Measurements from ENCODE around the gene GDPD4.

The GDPD4 gene

DNA sequence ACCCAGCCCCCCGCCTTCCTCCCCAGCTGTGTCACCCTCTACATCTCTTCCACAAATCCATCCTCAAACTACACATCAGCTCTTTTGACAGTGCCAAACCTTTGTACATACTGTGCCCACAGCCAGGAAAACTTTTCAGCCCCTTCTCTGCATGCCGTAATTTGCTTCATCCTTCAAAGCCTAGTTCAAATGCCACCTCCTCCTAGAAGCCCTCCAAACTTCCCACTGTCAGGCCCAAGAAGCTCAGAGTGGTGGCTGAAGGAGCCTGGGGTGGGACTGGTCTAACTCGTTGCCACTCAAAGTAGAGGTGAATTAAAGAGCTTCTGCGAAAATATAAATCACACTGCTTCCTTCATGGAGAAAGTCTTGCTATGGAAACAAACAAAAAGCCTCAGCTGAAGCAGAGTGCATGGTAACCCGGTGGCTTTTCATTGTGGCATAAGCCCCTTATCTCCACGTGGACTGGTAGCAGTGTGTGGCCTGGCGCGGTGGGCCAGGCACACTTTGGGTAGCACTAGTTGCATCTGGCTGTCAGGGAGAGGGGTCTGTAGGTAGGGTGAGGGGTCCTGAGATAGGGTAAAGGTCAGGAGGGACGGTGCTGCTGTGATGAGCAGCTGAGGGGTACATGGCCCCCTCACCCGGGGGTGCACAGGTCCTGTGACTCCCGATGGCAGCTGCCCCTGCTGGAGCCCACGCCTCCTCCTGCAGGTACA, 96.6 kb downstream of the GDPD4 start:
- no peak for DNase-seq

DNA sequence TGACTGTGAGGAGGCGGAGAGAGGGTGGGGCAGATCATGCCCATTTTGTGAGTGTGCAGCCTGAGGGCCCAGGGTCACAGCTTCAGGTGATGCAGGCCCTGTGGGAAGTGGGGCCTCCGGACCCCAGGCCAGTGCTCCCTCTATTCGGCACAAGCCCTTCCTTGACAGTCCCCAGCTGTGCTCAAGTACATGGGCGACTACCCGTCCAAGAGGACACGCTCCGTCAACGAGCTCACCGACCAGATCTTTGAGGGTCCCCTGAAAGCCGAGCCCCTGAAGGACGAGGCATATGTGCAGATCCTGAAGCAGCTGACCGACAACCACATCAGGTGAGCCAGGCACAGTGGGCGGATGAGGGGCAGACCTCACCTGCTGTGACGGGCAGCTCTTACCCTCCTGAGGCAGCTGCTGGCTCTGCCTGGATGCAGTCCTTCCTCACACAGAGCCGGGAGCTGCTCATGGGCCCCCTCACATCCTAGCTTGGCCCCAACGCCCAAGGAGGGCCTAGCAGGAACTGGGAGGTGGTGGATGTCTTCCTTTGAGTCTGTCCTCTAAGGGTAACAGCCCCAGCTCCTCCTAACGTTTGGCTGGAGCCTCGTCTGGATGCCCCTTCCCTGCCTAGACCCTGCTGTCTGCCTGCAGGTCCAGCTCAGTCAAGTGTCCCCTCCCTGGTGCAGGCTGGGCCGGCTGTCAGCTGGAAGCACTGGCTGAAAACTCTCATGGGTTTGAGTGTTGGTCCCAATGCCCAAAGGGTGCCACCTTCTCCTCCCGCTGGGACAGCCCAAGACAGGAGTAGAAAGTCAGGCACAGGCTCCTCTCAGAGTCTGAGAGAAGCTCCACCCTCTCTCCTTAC, 97.4 kb downstream of the GDPD4 start:
- DNase-seq = no peak

DNA sequence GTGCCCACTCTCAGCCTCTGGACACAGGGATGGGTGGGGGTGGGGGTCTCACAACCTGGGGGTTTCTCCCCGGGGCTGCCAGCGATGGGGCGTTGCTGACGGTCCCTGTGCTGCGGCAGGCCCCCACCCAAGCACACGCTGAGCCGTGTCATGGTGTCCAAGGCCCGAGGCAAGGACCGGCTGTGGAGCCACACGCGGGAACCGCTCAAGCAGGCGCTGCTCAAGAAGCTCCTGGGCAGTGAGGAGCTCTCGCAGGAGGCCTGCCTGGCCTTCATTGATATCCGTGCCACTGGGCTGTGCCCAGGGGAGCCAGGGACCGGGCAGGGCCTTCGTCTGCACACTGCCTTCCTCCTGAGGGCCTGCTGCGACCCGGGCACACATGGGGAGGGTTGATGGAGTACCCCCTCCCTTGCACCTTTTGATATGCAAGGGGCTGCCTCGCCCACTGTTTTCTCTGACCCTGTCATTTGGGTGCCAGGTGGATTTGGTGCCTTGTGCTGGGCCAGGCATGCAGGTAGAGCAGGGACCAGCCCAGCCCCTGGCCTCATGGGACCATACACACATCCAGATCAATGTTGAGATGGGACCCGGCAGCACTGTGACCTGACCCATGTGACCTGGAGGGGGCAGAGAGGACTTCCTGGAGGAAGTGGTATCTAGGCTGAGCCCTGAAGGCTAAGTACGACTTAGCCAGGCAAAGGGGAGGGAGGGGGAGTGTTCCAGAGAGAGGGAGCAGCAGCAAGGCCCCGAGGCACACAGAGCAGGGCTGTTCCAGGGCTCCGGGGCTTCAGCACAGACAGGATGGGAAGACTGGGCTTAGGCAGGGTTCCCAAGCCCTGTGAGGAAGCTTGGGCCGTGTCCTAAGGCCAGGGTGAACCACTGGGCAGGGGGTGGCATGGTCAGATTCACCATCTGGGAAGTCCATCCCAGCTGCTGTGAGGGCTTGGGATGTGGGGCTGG, 98.3 kb downstream of the GDPD4 start:
- DNase-seq = no peak

DNA sequence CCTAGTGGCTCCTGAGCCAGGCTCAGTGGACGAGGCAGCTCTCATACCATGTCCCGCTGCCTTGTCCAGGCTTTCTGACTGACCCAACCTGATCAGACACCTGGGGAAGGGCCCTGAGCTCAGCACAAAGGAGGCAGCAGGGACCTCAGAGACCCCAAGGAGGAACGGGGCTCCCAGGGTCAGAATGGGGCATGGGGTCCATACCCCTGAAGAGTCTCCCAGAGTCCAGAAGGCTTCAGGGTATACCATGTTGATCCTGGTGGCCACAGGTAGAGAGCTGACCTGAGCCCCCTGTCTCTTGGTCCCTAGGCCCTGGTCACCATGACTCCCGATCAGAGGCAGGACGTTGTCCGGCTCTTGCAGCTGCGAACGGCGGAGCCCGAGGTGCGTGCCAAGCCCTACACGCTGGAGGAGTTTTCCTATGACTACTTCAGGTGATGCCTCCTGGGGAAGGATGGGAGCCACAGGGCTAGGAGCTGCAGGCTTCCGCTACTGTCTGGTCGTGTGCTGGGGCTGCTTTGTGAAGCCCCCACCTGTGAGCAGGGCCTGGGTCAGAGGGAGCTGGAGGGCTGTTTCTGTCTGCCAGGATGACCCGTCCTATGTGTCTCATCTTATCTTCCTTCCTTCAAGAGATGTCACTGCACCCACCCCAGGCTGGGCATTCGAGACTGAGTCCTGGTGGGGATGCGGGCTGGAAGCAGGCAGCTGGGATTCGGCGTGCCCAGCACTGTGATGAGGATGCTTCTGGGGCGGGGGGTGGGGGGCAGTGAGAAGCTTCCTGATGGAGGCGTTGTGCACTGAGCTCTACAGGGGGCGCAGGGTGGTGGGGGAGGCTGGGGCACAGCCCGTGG, 99.3 kb downstream of the GDPD4 start:
- DNase-seq = no peak

DNA sequence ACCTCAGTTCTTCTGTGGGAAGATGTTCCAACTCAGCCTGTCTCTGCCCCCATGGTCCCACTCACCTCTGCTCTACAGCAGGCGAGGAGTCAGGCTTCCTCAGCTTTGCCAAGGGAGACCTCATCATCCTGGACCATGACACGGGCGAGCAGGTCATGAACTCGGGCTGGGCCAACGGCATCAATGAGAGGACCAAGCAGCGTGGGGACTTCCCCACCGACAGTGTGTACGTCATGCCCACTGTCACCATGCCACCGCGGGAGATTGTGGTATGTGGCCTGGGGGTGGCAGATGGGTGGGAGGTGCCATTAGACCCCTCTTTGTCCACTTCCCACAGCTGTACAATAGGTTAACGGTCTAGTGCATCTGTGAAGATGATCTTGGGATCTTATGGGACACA, 100.1 kb downstream of the GDPD4 start:
- DNase-seq = no peak

DNA sequence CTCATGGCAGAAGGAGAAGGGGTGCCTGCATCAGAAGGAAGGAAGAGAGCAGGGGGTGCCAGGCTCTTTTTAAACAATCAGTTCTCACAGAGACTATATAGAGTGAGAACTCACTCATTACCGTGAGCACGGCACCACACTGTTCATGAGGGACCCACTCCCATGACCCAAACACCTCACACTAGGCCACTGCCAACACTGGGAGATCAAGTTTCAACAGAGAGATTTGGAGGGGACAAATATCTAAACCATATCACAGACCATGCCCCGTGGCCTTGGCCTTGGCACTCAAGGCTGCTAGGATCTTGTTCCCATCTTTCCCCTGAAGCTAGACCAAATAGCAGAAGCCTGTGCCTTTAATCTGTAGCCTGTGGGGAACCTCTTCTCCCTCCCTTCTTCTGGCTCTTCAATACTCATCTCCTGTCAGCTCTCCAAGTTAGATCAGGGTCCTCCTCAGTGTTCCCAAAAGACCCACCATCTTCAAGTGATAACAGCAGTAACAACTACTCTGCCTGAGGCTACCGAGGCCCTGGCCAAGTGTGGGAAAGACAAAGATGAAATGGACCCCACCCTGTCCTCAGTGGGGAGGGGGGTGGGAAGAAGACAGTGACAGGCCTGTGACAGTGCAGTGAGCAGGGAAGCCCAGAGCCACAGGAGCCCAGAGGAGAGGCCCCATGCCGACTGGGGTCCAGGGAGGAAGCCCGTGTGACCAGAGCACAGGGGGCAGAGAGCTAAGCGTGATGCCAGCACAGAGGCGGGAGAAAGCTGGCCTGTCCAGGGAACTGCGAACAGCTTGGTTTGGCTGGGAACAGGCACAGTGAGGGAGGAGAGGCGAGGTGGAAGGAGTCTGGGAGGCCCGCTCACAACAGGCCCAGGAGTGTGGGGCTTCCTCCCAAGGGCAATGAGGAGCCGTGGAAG, 100.9 kb downstream of the GDPD4 start:
- DNase-seq = no peak

DNA sequence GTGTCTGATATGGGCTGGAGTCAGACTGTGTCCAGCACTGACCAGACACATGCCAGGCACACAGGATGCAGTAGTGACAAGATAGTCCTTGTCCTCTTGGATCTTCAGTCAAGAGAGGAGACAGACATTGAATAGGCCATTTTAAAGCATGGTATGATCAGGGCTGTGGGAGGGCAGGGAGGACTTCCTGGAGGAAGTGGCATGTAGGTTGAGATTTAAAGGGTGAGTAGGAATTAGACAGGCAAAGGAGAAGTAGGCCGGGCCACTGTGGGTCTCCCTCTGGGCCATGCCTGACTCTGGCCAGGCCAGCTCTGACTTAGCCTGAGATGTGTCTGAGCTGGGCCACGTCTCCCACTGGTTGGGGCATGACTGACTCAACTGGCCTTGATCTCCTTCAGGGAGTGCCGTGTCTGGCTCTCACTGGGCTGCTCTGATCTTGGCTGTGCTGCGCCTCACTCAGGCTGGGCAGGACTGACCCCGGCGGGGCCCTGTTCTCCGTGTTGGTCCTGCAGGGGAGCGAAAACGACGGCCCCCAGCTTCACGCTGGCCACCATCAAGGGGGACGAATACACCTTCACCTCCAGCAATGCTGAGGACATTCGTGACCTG, 102.2 kb downstream of the GDPD4 start:
- DNase-seq = no peak

DNA sequence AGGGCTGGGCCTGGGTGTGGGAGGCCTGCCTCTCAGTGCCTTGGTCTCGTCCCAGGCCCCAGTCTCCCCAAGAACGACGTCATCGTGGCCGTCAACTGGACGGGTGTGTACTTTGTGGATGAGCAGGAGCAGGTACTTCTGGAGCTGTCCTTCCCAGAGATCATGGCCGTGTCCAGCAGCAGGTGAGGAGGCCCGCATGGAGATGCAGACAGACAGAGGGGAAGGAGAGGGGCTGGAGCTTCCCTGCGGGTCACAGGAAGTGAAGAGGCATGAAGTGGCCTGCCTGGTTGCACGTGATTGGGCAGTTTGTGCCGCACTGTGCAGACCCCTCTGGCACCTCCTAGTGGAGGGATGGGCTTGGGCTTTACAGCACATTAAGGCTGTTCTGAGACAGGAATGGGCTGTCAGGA, 103.0 kb downstream of the GDPD4 start:
- DNase-seq = no peak

DNA sequence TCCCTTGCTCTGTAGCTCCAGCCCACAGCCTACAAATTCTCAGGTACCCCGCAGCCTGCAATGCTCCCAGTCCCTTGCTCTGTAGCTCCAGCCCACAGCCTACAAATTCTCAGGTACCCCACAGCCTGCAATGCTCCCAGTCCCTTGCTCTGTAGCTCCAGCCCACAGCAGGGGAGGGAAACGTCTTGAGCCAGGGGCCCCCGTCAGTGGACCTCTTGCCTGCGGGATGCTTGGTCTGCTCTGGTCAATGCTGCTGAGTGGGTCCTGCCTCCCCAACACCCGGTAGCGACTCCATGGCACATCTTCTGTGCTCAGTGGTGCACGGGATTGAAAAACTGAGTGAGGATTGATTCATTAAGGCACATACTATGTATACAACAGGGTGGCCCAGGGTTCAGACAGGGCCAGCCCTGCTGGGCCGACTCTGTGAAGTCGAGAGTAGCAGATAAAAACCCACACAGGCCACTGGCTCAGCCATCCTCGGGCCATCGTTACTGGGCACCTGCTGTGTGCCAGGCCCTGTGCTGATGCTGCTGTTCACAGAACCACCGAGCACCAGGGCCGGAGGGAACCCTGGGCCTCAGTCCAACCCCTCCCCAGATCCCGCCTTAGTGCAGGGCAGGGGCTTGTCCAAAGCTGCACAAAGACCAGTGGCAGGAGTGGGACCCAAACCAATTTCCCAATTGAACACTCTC, 103.7 kb downstream of the GDPD4 start:
- DNase-seq = no peak

DNA sequence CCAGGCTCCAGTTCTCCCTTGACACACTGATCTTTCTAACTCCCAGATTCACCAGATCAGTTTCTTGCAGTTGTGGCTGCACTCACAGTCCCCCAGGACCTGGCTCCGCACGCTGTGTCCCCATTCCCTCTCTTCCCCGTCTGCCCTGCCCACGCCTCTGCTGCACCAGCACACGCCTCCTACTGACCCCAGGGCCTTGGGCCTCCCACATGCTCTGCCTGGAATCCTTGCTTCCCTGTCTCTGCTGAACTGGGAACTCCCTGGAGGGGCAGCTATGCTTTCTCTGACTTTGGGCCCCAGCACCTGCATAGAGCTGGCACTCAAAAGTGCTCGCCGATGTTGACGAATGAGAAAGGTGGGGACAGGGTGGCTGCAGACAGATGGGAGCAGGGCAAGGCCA, 104.5 kb downstream of the GDPD4 start:
- DNase-seq = no peak

DNA sequence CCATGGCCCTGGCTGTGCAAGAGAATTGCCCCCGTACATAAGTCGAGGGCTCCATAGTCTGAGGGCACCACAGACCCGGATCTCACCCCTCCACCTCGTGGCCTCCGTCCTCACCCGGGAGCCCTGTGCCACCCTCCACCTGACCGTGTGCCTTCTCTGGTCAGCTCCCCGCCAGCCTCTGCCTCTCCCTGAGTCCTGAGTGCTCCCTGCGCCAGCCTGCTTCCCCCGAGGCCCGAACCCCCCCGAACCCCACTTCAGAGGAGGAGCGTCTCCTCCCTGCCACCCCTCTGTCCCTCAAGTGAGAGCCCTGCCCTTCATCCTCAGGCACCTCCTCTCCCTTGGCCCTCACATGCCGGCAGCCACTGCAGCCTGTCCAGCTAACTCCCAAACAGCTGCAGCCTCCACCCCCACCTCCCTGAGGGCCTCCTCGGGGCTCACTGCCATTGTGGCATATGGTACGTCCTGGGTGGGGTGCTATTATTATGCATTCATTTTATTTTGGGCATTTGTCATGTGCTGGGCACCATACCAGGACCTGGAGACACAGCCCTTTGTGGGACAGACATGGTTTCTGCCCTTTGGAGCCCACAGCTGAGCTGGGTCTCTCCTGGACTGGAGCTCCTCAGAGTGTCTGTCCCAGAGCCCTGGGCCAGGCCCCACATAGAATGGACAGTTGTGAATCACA, 106.3 kb downstream of the GDPD4 start:
- no peak for DNase-seq

DNA sequence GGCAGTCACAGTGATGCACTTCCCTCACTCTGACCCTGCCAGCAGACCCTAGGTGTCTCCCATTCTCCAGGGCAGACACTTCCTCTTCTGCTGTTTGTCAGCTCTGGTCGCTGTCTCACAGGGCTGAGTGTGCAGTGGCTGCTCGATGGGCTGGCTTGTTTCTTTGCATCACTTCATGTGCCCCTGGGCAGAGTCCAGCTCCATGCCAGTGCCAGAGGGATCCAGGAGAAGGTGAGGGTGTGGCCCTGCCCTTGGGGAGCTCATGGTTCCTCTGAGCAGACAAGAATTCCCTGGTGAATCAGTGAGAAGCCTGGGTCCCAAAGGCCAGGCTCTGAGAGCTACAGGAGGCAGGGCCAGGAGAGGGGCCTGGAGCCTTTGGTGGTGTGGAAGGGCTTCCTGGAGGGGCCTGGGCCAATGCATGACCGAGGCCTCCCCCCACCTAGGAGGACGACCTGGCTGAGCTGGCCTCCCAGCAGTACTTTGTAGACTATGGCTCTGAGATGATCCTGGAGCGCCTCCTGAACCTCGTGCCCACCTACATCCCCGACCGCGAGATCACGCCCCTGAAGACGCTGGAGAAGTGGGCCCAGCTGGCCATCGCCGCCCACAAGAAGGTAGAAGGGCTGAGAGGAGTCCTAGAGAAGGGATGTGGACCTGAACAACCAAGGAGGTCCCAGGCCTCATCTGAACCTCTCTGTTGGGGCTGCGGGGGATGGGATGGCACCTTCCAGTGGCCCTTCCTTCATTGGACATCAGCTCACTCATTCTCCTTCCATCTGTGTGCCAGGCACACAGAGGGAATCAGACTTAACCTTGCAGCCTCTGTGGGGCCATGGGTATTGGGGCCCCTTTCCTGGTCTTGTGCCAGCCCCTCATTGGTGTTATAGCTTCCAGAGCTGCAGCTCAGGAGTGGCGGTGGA, 107.3 kb downstream of the GDPD4 start:
- DNase-seq = no peak

DNA sequence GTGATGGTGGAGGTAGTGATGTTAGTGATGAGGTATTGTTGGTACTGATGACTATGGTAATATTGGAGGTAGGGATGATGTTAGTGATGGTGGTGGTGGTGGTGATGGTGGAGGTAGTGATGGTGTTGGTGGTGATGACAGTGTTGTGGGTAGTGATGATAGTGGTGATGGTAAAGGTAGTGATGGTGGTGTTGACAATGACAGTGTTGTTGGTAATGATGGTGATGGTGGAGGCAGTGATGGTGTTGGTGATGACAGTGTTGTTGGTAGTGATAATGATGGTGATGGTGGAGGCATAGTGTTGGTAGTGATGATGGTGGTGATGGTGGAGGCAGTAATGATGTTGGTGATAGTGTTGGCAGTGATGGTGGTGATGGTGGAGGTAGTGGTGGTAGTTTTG, 108.3 kb downstream of the GDPD4 start:
- DNase-seq = no peak

DNA sequence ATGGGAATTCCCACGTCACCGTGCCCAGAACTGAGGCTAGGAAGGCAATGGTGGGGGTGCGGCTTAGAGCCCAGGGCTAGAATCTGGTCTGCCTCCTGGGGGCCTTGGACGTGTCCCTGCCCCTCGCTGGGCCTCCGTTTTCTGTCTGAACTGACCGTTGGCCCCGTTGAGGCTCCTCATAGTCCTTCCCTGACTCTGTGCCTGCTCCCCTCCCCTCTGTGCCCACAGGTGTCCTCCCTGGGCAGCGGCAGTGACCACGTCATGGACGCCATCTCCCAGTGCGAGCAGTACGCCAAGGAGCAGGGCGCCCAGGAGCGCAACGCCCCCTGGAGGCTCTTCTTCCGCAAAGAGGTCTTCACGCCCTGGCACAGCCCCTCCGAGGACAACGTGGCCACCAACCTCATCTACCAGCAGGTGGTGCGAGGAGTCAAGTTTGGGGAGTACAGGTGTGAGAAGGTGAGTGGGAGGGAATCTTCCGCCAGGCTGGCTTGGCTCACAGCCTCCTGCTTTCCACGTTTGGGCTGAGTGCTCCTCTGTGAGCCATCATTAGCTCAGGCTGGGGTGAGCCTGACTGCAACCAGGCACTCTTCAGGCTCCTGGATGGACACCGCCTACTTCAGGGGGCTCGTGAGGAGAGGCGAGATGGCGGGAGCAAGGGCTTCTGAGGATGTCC, 109.5 kb downstream of the GDPD4 start:
- no peak for DNase-seq

DNA sequence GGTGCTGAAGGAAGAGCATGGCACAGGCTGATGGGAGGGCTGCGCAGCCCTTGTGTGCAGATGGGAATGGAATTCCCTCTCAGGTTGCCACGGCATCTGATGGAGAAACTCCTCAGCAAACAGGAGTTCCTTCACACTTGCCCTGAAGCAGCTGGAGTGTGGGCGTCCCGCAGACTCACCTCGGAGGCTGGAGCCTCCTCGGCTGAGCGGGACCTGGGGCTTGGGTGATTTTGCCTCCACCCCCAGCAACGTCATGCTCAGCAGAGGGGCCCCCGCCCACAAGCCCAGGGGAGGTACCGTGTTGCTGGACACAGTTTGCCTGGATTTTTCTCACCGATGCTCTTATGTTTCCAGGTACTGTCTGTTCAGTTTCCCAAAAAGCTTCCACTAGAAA, 110.1 kb downstream of the GDPD4 start:
- DNase-seq = no peak

DNA sequence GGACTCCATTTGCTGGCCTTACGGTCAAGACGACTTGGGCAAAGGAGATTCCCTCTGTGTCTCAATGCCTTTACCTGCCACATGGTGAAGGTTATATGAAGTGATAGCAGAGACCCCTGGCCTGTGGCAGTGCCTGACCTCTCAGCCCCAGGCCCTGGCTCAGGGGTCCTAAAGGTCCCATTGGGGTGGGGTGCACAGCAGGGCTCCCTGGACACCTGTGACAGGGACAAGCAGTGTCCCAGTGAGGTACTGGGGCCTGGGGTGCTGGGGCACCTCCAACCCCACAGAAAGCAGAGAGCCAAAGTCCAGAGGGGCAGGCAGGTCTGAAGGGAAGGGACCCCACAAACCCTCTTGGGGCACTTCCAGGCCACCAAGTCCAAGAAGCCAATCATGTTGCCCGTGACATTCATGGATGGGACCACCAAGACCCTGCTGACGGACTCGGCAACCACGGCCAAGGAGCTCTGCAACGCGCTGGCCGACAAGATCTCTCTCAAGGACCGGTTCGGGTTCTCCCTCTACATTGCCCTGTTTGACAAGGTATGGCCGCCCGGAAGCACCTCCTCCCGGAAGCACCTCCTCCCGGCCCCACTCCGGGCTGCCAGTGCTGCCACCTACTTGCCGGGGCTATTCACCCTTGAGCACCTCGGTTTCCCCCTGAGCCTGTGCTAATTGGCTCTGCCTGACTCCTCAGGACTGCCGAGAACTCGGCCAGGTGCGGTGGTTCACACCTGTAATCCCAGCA, 111.0 kb downstream of the GDPD4 start:
- no peak for DNase-seq
